Upper lobe of left lung (tissue), 4 donors: ENCODE measurements around the gene TCEAL7.

Experiments
- EP300 ChIP-seq, 4 donors: sonication (generic); formaldehyde crosslinking; IDR thresholded peaks; one replicate each; pipeline ENCODE4 v1.5.1; 2017; ENCODE audit warnings: antibody characterized with exemption in 4 of 4, control low read depth in 2 of 4
- POLR2AphosphoS5 ChIP-seq, 2 donors: sonication (generic); formaldehyde crosslinking; IDR thresholded peaks; one replicate each; pipeline ENCODE4 v1.5.1; 2017; ENCODE audit warnings: antibody characterized with exemption in 2 of 2
- TF ChIP-seq, protein P1 (sequence below), 6 experiments: fragments of 450-650 bp in 4 of 6; fragments of 200-600 bp in 2 of 6; sonication (generic) in 2 of 6; IDR thresholded peaks; one replicate each; pipeline ENCODE4 v1.5.1; 2016 to 2019; ENCODE audit warnings: antibody characterized with exemption in 6 of 6

DNA sequence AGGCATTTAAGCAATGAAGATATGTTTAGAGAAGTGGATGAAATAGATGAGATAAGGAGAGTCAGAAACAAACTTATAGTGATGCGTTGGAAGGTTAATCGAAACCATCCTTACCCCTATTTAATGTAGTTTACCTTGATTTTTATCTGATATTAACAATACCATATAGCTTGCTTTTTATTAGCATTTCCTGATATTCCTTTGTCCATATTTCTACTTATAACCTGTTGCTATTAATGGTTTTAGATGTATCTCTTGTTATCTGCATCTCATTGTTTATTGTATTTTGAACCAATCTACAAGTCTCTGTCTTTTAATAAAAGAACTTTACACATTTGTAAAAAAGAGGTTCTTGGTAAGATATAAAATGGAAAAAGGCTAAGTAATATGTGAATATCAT is 27.8 kb downstream of the TCEAL7 start:
- TF ChIP-seq, protein P1, sequence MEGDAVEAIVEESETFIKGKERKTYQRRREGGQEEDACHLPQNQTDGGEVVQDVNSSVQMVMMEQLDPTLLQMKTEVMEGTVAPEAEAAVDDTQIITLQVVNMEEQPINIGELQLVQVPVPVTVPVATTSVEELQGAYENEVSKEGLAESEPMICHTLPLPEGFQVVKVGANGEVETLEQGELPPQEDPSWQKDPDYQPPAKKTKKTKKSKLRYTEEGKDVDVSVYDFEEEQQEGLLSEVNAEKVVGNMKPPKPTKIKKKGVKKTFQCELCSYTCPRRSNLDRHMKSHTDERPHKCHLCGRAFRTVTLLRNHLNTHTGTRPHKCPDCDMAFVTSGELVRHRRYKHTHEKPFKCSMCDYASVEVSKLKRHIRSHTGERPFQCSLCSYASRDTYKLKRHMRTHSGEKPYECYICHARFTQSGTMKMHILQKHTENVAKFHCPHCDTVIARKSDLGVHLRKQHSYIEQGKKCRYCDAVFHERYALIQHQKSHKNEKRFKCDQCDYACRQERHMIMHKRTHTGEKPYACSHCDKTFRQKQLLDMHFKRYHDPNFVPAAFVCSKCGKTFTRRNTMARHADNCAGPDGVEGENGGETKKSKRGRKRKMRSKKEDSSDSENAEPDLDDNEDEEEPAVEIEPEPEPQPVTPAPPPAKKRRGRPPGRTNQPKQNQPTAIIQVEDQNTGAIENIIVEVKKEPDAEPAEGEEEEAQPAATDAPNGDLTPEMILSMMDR (IDR thresholded peaks at IDR 0.05) = no peak
- TF ChIP-seq EP300 (IDR thresholded peaks at IDR 0.05) (no peak), POLR2AphosphoS5 (IDR thresholded peaks at IDR 0.05) (no peak)
